EL (cell line): Measurements from ENCODE around the gene SLC5A1.
"Not testable (repeated sequence)": the region's sequence is repeated elsewhere in the genome, so short reads cannot be mapped to it uniquely, and the experiment has no call there.

Source experiments
- DNase-seq: peaks from one replicate; pipeline ENCODE4 v3.0.0-alpha.2; 2016

Gene SLC5A1

GRCh38 chr22:32097881-32098499 lies 54.9 kb downstream of the SLC5A1 start:
- no peak for DNase-seq

- DNase-seq = no peak
Observed at GRCh38 chr22:32100711-32101110, 57.6 kb downstream of the SLC5A1 start.

DNA sequence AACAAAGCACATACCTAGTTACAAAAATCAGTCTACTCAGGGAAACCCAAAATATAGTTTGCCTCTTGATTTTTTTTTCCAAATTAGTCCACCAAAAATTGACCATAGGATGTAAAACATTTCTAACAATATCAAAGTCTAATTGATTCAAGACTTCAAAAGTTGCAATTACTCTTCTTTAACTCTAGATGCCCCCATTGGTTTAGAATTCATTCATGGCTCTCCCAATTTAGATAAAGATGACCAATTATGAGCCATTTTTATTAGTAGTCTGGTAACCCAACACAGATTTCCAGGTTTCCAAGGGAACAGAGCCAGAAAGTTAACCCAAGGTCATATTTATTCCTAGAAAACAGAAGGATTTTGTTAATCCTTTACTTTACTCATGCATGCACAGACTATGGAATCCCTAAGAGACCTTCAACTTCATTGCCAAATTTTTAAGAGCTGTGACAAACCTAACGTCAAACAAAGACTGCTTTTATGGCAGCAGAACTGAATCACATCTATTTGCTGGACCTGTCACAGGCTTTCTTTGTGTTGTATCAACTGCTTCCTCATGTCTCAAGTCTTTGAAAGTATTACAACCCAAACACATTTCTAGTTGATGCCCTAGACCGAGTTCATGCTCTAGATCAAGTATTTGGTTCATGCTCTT lies 60.7 kb downstream of the SLC5A1 start:
- peak; percentile 9 for DNase-seq

DNA sequence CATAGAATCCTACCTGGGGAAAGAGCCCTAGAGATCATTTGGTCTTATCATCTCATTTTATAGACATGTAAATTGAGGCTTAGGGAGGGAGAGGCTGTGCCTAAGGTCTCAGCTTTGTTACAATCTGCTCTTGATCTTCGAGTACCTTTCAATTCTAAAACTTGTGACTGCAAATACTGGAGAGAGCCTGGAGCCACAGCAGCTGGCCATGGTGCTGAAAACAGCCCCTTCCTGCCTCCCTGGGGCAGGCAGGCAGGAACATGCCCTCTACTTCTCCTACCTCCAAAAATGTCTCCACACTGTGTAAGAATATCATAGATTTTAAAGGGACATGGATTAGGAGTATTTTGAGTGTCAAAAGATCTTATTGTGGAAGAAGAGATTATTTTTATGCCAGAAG lies 63.9 kb downstream of the SLC5A1 start:
- DNase-seq = no peak

DNA sequence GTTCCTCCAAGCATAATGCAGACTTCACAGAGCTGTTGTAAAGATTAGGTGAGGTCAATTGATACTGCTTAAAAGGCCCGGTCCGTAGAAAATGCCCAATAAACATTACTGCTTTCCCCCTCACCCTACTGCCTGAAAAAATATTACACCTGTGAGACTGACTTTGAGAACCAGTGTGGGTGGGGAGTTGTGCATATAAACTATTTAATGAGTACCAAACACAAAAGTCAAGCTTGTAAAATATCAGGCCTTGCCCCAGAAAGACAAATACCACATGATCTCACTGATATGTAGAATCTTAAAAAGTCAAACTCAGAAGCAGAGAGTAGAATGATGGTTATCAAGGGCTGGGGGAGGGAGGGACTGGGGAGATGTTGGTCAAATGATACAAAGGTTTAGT lies 69.3 kb downstream of the SLC5A1 start:
- DNase-seq = no peak

DNA sequence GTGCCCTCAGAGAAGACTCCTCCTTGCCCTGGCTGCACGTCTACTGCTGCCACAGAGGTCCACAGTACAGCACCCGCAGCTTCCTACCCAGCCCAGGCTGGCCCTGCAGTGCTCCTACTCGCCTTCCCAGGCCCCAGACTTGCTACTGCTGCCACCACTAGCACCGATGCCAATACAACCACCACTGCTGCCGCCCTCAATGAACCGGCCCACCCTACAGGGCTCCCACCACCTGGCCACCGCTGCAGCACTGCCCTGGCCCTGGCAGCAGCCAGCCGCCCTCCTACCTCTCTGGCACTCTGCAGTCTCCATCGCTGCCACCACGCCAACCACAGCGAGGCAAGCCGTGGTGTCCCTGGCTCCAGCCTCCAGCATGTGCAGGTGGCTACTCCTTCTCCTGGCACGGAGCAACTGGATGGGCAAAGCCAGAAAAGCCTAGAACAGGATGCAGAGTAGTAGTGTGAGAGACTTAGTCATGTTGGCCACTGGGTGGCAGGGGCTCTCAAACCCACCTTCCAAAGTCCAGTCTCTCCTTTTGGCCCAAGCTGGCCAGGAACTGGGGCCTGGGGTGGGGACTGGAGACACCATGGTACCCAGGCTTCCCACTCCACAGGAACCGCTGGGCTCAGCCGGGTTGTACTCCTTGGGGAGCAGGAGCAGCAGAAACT lies 76.6 kb downstream of the SLC5A1 start:
- DNase-seq = no peak

GRCh38 chr22:32120603-32121002 lies 77.5 kb downstream of the SLC5A1 start:
- no peak for DNase-seq

- no peak for DNase-seq
Observed at GRCh38 chr22:32122899-32123298, 79.8 kb downstream of the SLC5A1 start.

DNA sequence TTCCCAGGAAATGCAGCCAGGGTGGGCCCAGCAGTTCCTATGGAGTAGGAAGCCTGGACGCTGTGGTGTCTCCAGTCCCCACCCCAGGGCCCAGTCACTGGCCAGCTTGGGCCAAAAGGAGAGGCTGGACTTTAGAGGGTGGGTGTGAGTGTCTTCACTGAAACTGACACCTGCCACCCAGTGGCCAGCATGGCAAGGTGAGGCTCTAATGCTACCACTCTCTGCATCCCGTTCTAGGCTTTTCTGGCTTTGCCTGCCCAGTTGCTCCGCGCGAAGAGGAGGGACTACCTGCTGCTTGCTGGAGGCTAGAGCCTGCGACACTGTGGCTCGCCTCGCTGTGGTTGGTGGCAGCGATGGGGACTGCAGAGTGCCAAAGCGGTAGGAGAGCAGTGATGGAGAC lies 80.6 kb downstream of the SLC5A1 start:
- DNase-seq = no peak

- DNase-seq = no peak
Observed at GRCh38 chr22:32127904-32128303, 84.8 kb downstream of the SLC5A1 start.

- DNase-seq = no peak
Observed at GRCh38 chr22:32130464-32130863, 87.4 kb downstream of the SLC5A1 start.

DNA sequence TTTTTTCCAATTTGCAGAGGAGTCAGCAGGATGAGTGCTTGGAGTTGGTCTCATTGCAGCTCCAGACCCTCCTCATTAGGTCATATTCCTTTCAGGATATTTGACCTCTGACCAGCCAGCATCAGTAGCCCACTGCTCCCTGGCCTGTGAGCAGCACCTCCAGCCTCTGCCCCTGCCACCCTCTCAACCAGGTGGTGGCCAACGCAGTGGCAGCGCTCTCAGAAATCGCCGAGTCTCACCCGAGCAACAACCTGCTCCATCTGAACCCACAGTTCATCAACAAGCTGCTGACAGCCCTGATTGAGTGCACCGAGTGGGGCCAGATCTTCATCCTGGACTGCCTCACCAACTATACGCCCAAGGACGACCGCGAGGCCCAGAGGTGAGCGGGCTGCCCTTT lies 89.1 kb downstream of the SLC5A1 start:
- DNase-seq = no peak

- no peak for DNase-seq
Observed at GRCh38 chr22:32132783-32133182, 89.7 kb downstream of the SLC5A1 start.

DNA sequence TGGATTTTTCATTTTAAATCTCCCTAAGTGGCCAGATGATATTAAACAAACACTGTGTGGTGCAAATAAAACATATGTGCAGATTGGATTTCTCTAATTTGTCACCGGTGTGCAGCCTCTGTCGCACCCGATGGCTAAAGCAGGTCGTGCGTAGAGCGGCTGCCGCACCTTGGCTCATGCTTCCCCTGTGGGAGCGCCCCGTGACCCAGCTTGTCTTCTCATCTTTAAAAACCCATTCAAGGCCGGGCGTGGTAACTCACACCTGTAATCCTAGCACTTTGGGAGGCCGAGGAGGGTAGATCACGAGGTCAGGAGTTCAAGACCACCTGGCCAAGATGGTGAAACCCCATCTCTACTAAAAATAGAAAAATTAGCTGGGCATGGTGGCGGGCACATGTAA lies 91.7 kb downstream of the SLC5A1 start:
- DNase-seq = not testable (repeated sequence)

- DNase-seq = peak; percentile 80
Observed at GRCh38 chr22:32135958-32136357, 92.9 kb downstream of the SLC5A1 start.

DNA sequence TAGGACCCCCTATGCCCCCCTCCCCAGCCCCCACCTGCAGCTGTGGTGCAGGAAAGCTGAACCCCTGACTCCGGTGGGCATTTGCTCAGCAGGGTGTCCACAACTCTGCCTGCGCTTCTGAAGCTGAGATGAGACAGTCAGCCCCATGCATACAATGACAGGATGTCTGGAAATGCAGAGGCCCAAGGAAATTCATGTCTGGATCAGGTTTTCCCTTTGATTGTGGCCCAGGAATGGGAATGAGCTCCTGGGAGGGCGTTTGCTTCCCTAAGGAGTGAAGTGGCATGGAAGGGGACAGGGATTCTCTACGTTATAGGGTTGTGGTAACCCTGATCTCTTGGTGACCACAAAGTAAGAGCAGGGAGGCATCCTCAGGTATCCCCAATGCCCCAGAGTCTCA lies 93.8 kb downstream of the SLC5A1 start:
- DNase-seq = not testable (repeated sequence)

GRCh38 chr22:32137731-32138324 lies 94.8 kb downstream of the SLC5A1 start:
- DNase-seq = peak; percentile 12

- not testable (repeated sequence) for DNase-seq
Observed at GRCh38 chr22:32138576-32138975, 95.5 kb downstream of the SLC5A1 start.

- not testable (repeated sequence) for DNase-seq
Observed at GRCh38 chr22:32140688-32141087, 97.6 kb downstream of the SLC5A1 start.

DNA sequence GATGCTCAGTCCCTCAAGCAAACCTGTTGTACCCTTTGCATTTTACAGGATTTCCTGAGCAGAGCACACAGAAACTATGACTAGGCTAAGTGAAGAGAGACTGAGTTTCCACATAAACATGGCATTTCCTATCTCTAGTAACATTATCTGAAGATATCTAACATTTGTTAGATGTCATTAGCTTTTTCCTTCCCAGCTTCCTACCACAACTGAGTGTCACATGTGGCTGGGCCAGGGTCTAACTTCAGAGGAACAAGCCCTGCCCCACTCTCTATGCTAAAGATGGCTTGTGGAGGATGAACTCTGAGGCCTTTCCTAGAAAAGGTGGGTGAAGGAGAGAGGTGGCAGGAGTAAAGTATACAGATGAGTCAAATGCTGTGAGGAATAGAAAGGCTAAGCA lies 99.5 kb downstream of the SLC5A1 start:
- no peak for DNase-seq

- DNase-seq = no peak
Observed at GRCh38 chr22:32144496-32145274, 101.6 kb downstream of the SLC5A1 start.

GRCh38 chr22:32147128-32147527 lies 104.1 kb downstream of the SLC5A1 start:
- DNase-seq = not testable (repeated sequence)

DNA sequence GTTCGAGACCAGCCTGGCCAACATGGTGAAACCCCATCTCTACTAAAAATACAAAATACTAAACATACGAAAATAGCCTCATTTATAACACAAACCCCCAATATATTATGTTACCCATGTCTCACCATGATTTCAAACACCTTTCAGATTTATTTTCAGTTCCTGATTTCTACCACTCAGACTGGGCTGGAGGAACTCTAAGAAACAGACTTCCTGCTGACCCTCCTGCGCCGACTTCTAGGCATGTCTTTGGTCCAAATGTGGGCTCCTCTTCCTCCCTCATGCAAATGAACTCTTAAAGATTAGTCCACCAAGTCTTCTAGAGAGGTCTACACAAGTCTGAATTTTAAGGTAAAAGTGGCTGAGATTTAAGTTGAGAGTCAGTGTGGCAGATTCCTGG lies 105.3 kb downstream of the SLC5A1 start:
- not testable (repeated sequence) for DNase-seq
